ENCODE data around the gene PLEKHM2.
"Not testable (repeated sequence)": the region's sequence is repeated elsewhere in the genome, so short reads cannot be mapped to it uniquely, and the experiment has no call there.

Gene PLEKHM2

DNA sequence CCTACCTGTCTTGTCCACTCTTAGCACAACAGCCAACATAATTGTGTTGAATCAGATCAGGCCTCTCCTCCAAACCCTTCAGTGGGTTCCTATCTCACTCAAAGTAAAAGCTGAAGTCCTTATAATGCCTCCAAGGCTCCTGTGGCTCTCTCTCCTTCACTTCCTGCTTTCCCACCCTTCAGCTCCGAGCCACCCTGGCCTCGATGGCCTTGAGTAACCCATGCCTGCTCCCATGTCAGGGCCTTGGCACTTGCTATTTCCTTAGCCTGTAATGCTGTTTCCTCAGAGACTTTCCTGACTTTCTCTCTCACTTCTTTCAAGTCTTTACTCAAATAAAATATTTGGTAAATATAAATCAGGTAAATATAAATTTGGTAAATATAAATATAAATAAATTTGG lies 8.1 kb upstream of the PLEKHM2 start:
- no peak for DNase-seq (ENCODE audit: low read depth)

DNA sequence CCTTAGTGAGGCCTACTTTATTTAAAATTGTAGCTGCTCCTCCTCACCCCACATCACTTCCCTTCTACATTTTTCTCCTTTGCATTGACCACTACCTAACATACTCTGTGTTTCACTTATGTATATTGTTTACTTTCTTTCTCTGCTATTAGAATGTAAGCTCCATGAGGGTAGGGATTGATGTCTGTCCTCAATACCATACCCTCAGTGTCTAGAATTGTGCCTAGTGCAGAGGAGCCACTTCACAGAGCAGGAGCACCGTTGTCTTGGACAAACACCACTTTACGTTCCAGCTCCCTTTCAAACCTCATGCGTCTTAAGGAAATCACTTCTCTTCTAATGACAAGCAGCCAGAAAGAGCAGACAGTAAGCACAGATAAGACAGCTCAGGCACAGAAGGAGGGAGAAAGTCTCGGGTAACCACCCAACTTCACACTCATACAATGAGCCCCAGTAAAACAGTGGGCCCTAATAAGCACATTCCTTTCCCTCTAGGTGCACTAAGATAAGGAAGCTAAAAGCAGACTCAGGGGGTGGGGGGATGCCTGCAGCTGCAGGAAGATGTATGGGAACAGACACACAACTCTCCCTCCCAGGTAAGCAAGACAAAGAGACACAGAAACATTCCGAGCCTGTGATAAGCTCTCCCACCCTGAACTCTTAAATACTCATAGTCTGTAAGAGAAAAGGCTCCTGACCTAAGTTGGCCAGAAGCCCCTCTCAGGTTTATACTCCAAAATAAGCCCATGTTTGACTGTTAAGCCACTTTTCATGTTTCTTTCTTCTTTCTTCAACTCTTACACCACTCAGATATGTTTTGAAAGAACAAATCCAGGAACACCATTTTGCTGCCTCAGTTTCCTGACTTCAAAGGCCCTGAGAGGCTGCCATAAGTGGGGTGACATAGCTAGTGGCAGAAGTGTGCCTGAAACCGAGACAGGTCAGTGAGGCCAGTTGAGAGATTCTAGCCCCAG lies 7.1 kb upstream of the PLEKHM2 start:
- no peak for DNase-seq (ENCODE audit: low read depth)

DNA sequence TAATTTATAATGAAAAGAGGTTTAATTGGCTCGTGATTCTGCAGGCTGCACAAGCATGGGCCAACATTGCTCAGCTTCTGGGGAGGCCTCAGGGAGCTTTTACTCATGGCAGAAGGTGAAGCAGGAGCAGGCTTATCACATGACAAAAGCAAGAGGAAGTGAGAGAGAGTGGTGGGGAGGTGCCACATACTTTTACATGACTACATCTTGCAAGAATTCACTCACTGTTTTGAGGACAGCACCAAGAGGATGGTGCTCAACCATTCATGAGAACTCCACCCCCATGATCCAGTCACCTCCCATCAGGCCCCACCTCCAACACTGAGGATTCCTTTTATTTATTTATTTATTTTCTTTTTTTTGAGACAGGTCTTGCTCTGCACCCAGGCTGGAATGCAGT lies 5.5 kb upstream of the PLEKHM2 start:
- no peak for DNase-seq (ENCODE audit: low read depth)

DNA sequence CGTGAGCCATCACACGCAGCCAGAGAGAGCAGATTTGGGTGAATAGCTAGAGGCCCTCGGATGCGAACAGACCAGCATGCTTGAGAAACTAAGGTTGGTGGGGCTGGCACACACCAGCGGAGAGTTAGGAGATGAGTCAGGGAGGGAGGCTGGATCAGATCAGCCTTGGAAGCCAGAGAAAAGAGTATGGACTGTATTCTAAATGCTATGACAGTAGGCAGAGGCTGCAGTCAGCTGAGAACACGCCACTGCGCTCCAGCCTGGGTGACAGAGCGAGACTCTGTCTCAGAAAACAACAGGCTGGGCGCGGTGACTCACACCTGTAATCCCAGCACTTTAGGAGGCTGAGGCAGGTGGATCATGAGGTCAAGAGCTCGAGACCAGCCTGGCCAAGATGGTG lies 4.0 kb upstream of the PLEKHM2 start:
- DNase-seq (ENCODE audit: low read depth) = no peak

DNA sequence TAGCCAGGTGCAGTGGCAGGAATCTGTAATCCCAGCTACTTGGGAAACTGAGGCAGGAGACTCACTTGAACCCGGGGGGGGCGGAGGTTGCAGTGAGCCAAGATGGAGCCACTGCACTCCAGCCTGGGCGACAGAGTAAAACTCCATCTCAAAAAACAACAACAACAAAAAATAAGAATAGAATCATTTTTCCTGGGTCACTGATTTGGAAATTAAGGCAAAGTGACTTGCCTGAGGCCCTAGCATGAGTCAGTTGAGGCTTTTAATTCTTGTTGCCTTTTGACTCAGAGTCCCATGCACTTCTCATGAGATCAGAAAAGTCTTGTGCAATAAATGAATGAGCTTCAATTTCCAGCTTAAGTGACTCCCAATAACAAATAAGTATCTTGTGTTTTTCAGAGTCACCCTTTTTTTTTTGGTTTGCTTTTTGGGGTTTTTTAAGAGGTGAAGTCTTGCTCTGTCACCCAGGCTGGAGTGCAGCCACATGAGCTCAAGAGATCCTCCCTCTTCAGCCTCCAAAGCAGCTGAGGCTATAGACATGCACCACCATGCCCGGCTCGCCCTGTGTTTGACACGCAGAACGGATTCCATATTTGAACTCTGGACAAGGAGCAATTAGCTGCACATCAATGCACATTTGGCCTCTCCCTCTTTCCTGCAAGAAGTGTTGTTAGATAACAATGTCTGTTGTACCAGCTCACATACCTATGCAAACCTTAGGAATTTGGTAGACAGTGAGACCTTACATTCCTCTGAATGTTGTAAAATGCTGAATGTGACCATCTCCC lies 3.4 kb upstream of the PLEKHM2 start:
- DNase-seq (ENCODE audit: low read depth) = no peak

DNA sequence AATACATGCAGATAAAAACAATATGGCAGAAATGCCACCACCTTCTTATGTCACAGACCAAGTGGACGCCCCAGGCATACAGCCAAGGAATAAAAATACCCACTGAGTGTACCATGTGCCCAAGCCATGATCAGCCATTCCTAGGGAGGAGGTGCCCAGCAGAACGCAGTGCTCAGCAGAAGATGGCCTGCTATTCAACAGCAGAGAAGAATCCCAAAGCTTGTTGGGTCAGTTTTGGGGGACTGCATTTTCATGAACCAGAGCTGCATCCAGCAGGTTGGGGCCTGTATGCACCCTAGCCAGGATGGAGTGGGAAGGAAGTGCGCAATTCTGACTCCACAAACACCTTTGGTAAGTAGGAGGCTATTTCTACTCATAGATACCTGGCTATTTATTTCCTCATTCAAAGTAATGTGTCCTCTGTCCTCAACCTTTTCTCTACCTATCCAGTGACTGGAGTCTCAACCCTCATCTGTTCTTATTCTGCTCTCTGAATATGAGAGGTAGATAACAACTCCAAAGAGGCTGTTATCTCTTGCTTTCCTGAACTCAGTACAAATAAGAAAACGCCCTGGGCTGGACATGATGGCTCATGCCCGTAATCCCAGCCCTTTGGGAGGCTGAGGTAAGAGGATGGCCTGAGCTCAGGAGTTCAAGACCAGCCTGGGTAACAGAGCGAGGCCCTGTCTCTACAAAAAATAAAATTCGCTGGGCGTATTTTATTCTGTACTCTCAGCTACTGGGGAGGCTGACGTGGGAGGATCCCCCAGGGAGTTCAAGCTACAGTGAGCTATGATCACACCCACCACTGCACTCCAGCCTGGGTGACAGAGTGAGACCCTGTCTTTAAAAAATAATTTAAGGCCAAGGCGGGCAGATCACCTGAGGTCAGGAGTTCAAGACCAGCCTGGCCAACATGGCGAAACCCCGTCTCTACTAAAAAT lies 2.5 kb upstream of the PLEKHM2 start:
- DNase-seq (ENCODE audit: low read depth) = no peak

DNA sequence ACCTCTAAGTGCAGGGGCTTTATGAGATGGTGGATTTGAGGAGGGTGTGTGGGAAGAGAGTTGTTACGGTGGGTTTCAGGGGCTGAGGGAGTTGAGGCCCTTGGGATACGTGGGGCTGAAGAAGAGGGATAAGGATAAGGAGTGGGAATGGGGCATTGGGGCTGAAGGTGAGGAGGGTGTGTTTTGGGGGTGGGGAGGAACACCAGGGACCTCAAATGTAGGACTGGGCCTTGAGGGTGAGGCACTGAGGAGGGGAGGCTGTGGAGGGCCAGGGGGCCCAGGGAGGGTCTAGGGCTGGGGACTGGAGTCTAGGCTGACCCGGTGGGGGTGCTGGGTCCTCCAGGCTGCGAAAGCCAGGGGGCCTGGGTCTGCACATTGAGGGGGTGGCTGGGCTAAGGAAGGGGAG lies 1.2 kb upstream of the PLEKHM2 start:
- no peak for DNase-seq (ENCODE audit: low read depth)

DNA sequence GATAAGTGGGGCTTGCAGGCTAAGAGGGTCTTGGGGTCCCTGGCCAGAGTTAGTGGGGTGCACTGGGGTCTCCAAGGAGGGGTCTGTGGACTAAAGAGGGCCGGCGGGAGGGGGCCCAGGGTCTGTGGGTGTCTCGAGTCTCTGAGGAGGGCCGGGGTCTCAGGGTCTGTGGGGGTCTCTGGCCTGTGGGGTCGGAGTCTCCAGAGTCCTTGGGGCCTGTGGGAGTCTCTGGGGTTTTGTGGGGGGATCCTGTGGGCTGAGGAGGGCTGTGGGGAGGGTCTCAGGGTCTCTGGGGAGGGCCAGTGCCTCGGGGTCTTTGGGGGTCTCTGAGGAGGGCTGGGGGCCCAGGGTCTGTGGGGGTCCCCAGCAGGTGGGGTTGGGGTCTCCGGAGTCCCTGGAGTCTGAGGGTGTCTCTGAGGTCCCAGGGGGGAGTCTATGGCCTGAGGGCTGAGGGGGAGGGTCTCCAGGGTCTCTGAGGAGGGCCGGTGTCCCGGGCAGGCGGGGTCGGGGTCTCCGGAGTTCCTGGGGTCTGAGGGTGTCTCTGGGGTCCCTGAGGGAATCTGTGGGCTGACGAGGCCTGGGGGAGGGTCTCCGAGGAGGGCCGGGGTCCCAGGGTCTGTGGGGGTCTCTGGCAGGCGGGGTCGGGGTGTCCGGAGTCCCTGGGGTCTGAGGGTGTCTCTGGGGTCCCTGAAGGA lies 628 bp upstream of the PLEKHM2 start:
- DNase-seq (ENCODE audit: low read depth) = no peak

DNA sequence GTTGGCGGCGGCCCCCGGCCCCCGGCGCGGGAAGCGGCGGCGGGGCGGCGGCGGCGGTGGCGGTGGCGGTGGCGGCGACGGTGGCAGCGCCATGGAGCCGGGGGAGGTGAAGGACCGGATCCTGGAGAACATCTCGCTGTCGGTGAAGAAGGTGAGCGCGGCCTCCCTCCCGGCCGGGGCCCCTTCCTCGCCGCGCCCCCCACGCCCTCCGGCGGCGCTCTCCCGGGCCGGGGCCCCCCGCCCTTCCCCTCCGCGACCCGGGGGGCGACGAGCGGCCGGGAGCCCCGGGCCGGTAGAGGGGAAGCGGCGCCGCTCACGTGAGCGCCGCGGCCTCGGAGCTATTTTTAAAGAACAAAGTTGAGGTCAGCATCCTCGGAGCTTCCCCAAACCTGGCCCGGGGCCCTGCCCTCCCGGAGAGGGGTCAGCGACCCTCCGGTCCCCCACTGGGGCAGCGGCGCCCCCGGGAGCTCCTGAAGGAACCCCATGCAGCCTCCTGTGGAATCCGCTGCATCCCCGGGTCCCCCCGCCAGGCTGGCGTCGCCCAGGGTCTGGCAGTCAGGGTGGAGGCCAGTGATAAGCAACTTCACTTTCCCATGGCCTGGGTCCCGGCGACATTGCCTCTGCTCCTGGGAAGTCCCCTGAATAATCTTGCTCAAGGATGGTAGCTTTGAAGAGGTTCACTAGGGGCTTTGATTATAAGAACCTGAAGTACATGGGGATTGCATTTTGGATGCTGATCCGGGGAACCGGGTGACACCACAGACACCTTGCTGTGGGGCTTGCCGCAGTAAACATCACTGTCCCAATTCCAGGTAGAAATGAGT lies 560 bp downstream of the PLEKHM2 start:
- DNase-seq (ENCODE audit: low read depth) = peak; percentile 15

DNA sequence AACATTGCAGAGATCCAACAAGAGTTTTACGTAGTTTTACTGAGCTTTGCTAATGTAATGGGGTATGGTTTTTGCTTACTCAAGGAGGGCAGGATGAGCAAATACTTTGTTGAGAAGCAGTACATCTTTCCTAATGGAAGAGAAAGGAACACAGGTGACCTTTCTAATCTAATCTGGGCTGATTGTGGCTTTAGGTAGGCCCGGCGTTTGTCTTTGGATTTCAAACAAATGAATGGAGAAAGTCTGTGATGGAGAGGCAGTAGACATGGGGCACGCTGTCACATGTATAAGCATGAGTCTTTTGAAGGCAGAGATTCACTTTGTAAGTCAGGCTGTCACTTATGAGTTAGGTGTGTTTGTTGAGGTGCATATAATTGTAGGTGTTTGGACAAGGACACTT lies 1.7 kb downstream of the PLEKHM2 start:
- no peak for DNase-seq (ENCODE audit: low read depth)

DNA sequence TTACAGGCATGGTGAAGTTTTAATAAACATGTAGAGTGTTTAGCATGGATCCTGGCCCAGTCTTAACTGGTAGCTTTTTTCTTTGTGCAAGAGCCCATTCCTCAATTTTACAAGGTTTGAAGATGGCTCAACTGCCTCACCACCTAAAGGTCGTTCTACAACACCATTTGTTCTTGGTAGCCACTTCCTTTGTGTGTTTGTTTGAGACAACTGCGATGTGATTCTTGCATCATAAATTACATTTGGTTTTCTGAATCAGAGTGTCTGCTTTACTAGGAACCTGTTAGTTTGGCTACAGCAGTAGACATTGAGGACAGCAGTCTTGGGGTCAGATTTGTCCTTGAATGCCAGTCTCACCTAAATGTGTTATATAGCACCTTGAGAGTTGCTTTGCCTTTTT lies 3.3 kb downstream of the PLEKHM2 start:
- DNase-seq (ENCODE audit: low read depth) = no peak

DNA sequence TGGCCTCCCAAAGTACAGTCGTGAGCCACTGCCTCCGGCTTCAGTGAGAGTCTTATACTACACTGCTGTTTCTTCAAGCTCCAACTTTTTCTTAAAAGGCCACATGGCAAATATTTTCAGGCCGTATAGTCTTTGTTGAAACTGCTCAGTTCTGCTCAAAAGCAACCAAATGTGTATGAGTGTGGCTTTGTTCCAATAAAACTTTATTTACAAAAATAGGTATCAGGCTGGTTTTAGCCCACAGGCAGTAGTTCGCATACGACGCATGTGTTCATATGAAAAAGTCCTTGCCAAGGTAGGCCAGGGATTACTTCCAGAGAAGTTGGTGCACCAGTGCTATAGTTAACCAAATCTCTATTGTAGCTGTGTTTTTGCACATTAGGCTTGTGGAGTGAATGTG lies 6.2 kb downstream of the PLEKHM2 start:
- DNase-seq (ENCODE audit: low read depth) = no peak

DNA sequence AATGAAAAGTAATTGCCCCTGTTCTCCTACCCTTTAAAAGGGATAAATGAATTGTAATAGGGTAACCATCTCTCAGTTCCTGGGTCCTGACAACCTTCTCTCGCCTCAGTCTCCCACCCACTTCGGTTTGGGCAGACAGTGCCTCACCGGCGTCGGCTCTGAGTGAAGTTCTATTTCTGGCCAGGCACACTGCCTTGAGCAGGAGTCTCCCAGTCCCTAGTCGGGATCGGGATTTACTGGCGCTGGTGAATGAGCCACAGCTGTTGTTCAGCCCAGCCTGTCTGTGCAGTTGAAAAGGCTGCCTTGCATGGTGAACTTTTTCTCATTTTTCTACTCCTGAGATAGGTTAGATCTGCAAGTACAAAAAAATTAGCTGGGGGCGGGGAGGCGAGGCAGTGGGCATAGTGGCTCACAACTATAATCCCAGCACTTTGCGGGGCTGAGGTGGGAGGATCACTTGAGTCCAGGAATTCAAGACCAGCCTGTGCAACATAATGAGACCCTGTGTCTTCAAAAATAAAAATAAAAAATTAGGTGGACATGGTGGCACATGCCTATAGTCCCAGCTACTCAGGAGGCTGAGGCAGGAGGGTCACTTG lies 7.4 kb downstream of the PLEKHM2 start:
- no peak for DNase-seq (ENCODE audit: low read depth)

DNA sequence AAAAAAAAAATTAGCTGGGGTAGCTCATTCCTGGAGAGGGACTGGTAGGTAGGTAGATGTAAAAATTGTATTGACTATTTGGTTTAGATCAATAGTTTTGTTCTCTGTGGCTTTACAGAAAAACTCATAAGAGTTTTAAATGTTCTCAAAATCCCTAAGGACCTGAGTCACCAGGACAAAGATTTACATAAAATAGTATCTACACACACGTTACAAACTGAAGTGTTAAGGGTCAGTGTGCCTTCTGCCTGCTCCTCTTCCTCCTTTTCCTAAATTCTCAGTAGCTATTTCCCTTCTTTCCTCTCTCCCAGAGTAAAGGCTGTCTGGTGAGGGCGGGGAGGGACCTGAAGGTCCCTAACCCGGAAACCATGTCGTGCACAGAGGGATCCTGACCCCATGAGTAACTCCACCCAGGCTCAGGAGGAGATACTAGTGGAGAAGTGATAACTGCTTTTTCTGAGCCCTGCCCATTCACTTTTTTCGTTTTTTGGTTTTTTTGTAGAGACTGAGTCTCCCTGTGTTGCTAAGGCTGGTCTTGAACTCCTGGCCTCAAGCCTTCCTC lies 8.1 kb downstream of the PLEKHM2 start:
- no peak for DNase-seq (ENCODE audit: low read depth)

DNA sequence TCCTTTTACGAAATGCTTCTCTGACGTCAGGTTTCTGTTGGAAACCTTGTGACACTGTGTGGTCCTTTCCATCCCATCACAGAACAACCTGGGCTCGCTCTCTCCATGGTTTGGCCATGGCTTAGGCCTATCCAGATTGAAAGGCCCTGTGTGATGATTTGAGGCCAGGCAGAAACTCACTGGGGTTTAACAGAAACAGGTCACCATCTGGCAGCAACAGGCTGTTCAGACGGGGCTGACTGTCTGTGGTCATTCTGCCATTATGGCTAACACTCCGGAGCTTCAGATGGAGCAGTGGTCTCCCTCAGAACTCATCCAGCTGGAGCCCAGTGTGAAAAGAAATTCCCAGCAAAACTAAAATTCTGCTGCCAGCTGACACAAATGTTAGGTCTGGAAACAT lies 9.3 kb downstream of the PLEKHM2 start:
- DNase-seq (ENCODE audit: low read depth) = no peak

DNA sequence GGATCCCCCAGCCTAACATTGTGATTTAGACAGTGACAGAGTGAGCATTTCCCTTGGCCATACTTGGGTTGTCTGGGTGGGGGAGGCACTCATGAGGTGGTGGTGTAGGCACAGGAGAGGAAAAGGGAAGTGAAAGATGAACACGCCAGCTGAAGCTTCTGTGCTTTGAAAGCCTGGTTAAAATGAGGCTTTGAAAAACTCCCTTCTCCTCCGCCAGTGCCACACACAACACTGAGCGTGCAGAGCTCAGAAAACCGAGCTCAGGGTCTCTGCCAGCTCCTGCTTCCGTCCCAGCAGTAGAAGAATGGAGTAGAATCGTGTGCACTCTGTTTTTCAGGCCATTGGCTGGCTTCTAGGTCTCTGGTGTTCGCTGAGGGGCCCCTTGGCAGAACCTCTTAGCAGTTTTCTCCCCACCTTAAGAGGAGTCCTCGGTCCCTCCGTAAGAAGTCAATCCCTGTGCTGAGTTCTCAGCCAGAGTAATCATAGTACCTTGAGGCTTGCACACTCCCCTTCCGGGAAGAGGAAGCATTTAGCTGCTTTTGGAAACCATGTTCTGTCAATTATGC lies 12.9 kb downstream of the PLEKHM2 start:
- no peak for DNase-seq (ENCODE audit: low read depth)

DNA sequence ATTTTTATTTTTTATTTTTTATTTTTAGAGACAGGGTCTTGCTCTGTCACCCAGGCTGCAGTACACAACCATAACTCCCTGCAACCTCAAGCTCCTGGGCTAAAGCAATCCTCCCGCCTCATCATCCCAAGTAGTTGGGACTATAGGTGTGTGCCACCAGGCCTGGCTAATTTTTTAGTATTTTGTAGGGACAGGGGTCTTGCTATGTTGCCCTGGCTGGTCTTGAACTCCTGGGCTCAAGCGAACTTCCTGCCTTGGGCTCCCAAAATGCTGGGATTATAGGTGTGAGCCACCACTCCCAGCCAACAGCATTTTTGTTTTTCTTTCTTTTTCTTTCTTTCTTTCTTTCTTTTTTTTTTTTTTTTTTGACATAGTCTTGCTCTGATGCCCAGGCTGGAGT lies 14.1 kb downstream of the PLEKHM2 start:
- no peak for DNase-seq (ENCODE audit: low read depth)

DNA sequence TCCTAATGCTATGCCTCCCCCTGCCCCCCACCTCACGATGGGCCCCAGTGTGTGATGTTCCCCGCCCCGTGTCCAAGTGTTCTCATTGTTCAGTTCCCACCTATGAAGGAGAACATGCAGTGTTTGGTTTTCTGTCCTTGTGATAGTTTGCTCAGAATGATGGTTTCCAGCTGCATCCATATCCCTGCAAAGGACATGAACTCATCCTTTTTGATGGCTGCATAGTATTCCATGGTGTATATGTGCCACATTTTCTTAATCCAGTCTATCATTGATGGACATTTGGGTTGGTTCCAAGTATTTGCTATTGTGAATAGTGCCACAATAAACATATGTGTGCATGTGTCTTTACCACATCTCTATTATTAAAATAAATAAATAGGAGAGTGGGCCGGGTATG lies 15.2 kb downstream of the PLEKHM2 start:
- DNase-seq (ENCODE audit: low read depth) = not testable (repeated sequence)

DNA sequence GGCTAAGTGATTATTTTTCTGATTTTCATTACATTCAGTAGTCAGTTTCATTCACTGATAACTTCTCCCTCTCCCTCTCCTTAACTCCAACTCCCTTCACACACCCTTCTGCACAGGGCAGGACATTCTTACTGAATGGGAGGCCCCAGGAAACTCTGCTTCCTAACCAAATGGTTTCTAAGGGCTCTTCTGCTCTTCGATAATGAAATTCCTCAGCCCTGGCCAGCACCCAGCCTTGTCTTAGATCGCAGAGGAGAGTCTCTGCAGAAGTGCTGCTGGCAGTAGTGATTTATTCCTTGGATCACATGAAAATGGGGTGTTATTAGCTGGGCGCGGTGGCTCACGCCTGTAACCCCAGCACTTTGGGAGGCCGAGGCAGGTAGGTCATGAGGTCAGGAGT lies 16.4 kb downstream of the PLEKHM2 start:
- no peak for DNase-seq (ENCODE audit: low read depth)

All from T follicular helper cell (primary cell).